OCI-LY3 (cell line): Measurements from ENCODE around the gene APOA1.

Experiments
- H2AFZ ChIP-seq: fragments of 200-600, 300-600 bp; shearing (Covaris generic); 2 replicates; pipeline ENCODE4 v1.6.0; 2014; ENCODE audit warnings: antibody characterized with exemption, low read depth, low read length
- H3K27ac ChIP-seq: fragments of 200-600, 300-600 bp; sonication (generic); 2 replicates; pipeline ENCODE4 v1.5.1; 2014; ENCODE audit warnings: mild to moderate bottlenecking, low read length, moderate library complexity, mixed read lengths
- H3K27me3 ChIP-seq: fragments of 200-600, 300-600 bp; sonication (generic); 2 replicates; pipeline ENCODE4 v1.6.1; 2014; ENCODE audit warnings: low read depth, low read length, mixed read lengths
- H3K36me3 ChIP-seq: fragments of 200-600, 300-600 bp; sonication (generic); replicated peaks from 2 replicates; pipeline ENCODE3; 2014; ENCODE audit warnings: low read depth, low read length, mixed read lengths
- H3K4me1 ChIP-seq: fragments of 300-600, 200-600 bp; sonication (generic); 2 replicates; pipeline ENCODE4 v1.6.1; 2014; ENCODE audit warnings: low read length, mixed read lengths
- H3K4me2 ChIP-seq: fragments of 200-600, 300-600 bp; sonication (generic); 2 replicates; pipeline ENCODE4 v1.6.1; 2014; ENCODE audit warnings: low read length, mixed read lengths
- H3K4me3 ChIP-seq: fragments of 300-600, 200-600 bp; sonication (generic); 2 replicates; pipeline ENCODE4 v1.5.1; 2014; ENCODE audit warnings: antibody characterized with exemption, mild to moderate bottlenecking, low read length, moderate library complexity
- H3K79me2 ChIP-seq: fragments of 300-600, 200-600 bp; shearing (Covaris generic); 2 replicates; pipeline ENCODE4 v1.6.1; 2014; ENCODE audit warnings: mild to moderate bottlenecking, low read length, mixed read lengths
- H3K9ac ChIP-seq: fragments of 300-600, 200-600 bp; shearing (Covaris generic); 2 replicates; pipeline ENCODE4 v1.6.0; 2014; ENCODE audit warnings: mild to moderate bottlenecking, low read length, moderate library complexity
- H3K9me3 ChIP-seq: fragments of 200-600, 300-600 bp; shearing (Covaris generic); 2 replicates; pipeline ENCODE4 v1.6.1; 2014; ENCODE audit warnings: low read length, mixed read lengths; ENCODE audit not compliant: insufficient read depth
- H4K20me1 ChIP-seq: fragments of 200-600, 300-600 bp; sonication (generic); 2 replicates; pipeline ENCODE4 v1.6.1; 2016; ENCODE audit warnings: low read length, mixed read lengths; ENCODE audit not compliant: insufficient read depth
- EZH2phosphoT487 ChIP-seq: fragments of 200-600 bp; shearing (Covaris generic); IDR thresholded peaks from 2 replicates; pipeline ENCODE4 v1.6.1; 2018; ENCODE audit warnings: antibody characterized with exemption, mixed run types, low read depth
- TF ChIP-seq, protein P1 (sequence below): fragments of 200-600, 300-600 bp; sonication (generic); IDR thresholded peaks from 2 replicates; pipeline ENCODE4 v1.5.1; 2014; ENCODE audit warnings: antibody characterized with exemption, low read length, low read depth

APOA1 gene

DNA sequence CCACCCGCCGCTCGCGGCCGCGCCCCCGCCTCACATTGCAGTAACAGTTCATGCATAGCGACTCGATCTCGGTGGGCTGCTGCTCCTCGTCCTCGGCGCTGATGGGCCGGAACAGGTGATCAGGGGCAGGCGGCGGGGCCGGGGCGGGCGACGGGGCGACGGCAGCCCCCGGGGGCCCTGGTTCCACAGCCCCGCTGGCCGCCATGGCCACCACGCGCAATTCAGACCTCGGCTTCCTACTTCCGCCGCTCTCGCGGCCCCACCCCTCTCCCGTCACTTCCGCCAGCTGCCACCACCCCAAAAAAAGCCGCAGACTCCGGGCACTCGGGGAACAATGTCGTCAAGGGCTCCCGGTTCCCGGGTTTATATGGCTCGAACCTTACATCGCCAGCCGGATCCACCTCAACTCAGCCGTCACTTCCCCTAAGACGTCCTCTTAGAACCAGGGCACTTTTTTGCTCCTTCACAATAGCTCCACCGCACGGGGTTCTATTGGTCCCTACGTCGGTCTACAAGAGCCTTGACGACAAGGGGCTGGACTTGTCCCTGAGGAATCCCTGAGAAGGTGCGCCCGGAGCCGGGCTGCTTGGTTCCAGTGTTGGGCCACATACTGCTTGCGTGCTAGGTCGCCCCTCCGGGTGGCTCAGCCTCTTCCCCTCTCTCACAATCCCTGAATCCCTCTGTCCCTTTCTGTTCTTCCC is 49.5 kb downstream of the APOA1 start, which contains the start of gene ZPR1:
Gene ZPR1 (minus strand): TSS at position 238 of the 701 bp plus-strand sequence. CDS start 33 bp downstream, at position 205.
- Histone ChIP-seq H2AFZ (peak within 1 kb of the TSS; percentile 79), H3K4me2 (peak within 1 kb of the TSS; percentile 95), H3K27ac (no peak within 1 kb of the TSS), H3K27me3 (no peaks in the 10 kb centered on the region), H3K4me3 (peak within 1 kb of the TSS; percentile 84), H3K9ac (peak within 1 kb of the TSS; percentile 77), H4K20me1 (no peaks in the 10 kb centered on the region), H3K36me3 (peaks cover 28% of the 10 kb centered on the region), H3K4me1 (peaks cover 14% of the 10 kb centered on the region), H3K79me2 (peaks cover 13% of the 10 kb centered on the region), H3K9me3 (no peaks in the 10 kb centered on the region)
- TF ChIP-seq EZH2phosphoT487: no peak
- TF ChIP-seq, protein P1, sequence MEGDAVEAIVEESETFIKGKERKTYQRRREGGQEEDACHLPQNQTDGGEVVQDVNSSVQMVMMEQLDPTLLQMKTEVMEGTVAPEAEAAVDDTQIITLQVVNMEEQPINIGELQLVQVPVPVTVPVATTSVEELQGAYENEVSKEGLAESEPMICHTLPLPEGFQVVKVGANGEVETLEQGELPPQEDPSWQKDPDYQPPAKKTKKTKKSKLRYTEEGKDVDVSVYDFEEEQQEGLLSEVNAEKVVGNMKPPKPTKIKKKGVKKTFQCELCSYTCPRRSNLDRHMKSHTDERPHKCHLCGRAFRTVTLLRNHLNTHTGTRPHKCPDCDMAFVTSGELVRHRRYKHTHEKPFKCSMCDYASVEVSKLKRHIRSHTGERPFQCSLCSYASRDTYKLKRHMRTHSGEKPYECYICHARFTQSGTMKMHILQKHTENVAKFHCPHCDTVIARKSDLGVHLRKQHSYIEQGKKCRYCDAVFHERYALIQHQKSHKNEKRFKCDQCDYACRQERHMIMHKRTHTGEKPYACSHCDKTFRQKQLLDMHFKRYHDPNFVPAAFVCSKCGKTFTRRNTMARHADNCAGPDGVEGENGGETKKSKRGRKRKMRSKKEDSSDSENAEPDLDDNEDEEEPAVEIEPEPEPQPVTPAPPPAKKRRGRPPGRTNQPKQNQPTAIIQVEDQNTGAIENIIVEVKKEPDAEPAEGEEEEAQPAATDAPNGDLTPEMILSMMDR: no peak

DNA sequence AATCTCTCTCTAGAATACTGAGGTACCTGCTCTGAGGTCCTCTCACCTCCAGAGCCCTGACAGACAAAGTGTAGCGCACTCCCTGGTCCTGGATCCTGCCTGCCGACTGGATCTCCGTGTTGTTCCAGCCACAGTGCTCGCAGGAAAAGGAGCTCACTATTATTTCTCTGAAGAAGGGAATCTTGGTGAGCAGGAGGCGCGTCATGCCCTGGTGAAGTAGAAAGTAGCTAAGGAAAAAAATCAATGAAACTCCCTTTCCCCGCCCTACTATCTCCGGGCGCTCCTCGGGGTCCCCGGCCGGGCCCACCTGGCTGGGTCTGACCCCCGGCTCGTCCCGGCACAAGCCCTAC is 50.0 kb downstream of the APOA1 start:
- Histone ChIP-seq H3K4me1 (peaks cover 14% of the 10 kb centered on the region), H3K9me3 (no peaks in the 10 kb centered on the region), H3K4me2 (peak overlapping the region; percentile 86), H2AFZ (peak overlapping the region; percentile 79; the same call in 1 of the 2 replicates), H3K9ac (peak overlapping the region; percentile 77), H3K27me3 (no peaks in the 10 kb centered on the region), H4K20me1 (no peaks in the 10 kb centered on the region), H3K27ac (no peak overlapping the region), H3K79me2 (peaks cover 13% of the 10 kb centered on the region), H3K36me3 (peaks cover 32% of the 10 kb centered on the region), H3K4me3 (peak overlapping the region; percentile 84)
- TF ChIP-seq, protein P1: no peak
- no peak for TF ChIP-seq EZH2phosphoT487

DNA sequence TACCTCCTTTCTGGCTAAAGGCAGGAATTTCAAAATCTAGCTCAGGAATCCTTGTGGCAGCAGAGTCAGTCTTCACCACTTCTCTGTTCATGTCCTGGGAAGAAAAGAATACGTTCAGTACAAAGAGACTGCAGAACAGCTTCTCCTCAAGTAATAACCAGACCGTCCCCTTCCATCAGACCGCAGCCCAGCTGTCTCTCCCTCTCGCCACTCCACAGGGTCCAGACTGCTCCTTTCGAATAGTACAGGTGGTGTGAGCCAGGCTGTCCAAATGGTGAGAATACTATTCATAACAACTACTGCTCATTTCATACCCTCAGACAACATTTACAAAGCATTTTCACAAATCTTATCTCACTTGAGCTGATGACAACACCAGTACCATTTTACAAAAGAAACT is 50.5 kb downstream of the APOA1 start:
- peak overlapping the region; percentile 77 for H3K9ac ChIP-seq
- peaks cover 14% of the 10 kb centered on the region for H3K4me1 ChIP-seq
- H3K4me3 ChIP-seq: peak overlapping the region; percentile 84
- no peak overlapping the region for H3K27ac ChIP-seq
- no peaks in the 10 kb centered on the region for H3K27me3 ChIP-seq
- peak overlapping the region; percentile 86 for H3K4me2 ChIP-seq
- no peaks in the 10 kb centered on the region for H4K20me1 ChIP-seq
- TF ChIP-seq EZH2phosphoT487: no peak
- TF ChIP-seq, protein P1: no peak
- peaks cover 13% of the 10 kb centered on the region for H3K79me2 ChIP-seq
- H2AFZ ChIP-seq: no peak overlapping the region
- H3K9me3 ChIP-seq: no peaks in the 10 kb centered on the region
- peaks cover 37% of the 10 kb centered on the region for H3K36me3 ChIP-seq

DNA sequence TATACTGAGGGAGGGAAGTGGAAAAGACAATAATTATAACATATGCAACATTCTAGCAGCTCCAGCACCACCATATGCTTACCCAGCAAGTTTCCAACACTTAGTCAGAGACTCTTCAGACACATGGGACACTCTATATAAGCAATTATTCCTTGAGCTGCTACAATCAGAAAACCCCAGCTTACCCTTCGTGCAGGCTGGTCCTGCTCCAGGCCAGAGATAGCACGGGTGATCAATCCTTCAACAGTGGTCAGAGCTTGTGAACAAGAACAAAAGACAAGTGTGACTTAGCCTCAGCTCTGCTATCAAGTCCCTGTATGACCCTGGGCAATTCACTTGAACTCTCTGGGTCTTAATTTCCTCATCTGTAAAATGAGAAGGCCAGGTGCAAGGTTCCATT is 51.1 kb downstream of the APOA1 start:
- H3K4me3 ChIP-seq: no peak overlapping the region
- H3K9me3 ChIP-seq: no peaks in the 10 kb centered on the region
- H3K4me2 ChIP-seq: peak overlapping the region; percentile 86; the same call in 1 of the 2 replicates
- H3K27me3 ChIP-seq: no peaks in the 10 kb centered on the region
- H3K4me1 ChIP-seq: peaks cover 10% of the 10 kb centered on the region
- no peaks in the 10 kb centered on the region for H4K20me1 ChIP-seq
- H3K9ac ChIP-seq: no peak overlapping the region
- TF ChIP-seq, protein P1: no peak
- no peak for TF ChIP-seq EZH2phosphoT487
- no peak overlapping the region for H3K27ac ChIP-seq
- H3K79me2 ChIP-seq: peaks cover 13% of the 10 kb centered on the region
- H3K36me3 ChIP-seq: peaks cover 40% of the 10 kb centered on the region
- H2AFZ ChIP-seq: no peak overlapping the region
